Measurements from ENCODE around the gene MCF2L. TPM values are rescaled to one million over a fixed set of nuclear protein-coding genes. Genes with fewer than 3 reads are reported as not detected.

MCF2L gene
- total and polyA plus RNA-seq, 9 of the 15 experiments (the other 6 are each of a cell fraction or from before 2014, with no cell fraction given), result 0.05 to 0.25 (median 0.18) TPM; not detected in 5

DNA sequence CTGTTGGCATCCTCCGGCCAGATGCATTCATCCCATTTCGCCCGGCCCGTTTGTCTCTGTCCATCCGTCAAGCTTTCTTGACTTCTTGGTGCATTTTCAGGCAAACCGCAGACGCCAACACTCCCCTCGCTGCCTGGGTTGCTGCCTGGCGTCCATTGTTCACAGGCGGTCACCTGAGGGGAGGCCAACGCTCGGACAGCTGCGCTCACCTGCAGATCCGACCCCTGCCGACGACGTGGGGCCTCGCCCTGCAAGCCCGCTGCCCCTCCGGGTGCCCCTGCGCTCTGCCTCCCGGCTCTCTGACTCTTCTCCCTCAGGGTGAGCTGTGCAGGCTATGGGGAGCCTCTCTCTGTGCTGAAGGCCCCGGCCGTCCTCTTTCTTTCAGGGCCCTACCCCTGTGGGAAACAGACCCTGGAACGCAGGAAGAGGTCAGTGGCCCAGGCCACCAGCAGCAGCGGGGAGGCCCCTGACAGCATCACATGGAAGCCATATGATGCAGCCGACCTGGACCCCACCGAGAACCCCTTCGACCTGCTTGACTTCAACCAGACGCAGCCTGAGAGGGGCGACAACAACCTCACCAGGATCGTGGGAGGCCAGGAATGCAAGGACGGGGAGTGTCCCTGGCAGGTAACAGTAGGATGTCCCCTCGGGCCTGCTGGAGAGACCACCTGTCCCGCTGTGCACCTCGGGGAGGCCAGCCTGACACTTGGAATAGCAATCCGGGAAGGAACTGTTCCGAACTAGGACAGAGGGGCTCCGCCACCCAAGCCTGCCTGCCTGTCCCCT lies 174.6 kb downstream of the MCF2L start:
- no peak overlapping the region for H3K4me3 ChIP-seq
- H3K27ac ChIP-seq (ENCODE audit: extremely low read depth, low read depth, low read length), result no peak overlapping the region
- H3K4me1 ChIP-seq (replicated peaks in 1 of 2; ENCODE audit: control insufficient read depth in 2 of 2, insufficient read depth in 2 of 2, low read length in 2 of 2), result peaks cover 5 to 14% of the 10 kb centered on the region in 2 experiments; a peak in 3 of 5 replicates
- H2AFZ ChIP-seq (ENCODE audit: low read depth, low read length), result no peak overlapping the region
- DNase-seq (ENCODE audit: extremely low read depth in 1 of 4, low spot score in 3 of 4) (no peak), FAIRE-seq (no peak), ATAC-seq (no peak)
- H3K9me3 ChIP-seq (replicated peaks; ENCODE audit: control insufficient read depth, insufficient read depth, low read depth, low read length), result no peaks in the 10 kb centered on the region
- H3K27me3 ChIP-seq (ENCODE audit: control insufficient read depth in 2 of 2, insufficient read depth in 2 of 2, low read length in 2 of 2), result peaks cover 19 to 36% of the 10 kb centered on the region in 2 experiments; a peak in 4 of 5 replicates
- CTCF ChIA-PET (ENCODE audit: low intra/inter-chr PET ratio), result no interaction called here
- H3K9me1 ChIP-seq (ENCODE audit: control insufficient read depth, insufficient read depth, low read length), result no peaks in the 10 kb centered on the region
- in situ Hi-C loops (cut with MboI), result no loop called here
- no peaks in the 10 kb centered on the region for H3K36me3 ChIP-seq (ENCODE audit: control insufficient read depth, insufficient read depth, low read length)
- H4K20me1 ChIP-seq (replicated peaks; ENCODE audit: control insufficient read depth, insufficient read depth, low read length), result no peaks in the 10 kb centered on the region
- POLR2A ChIA-PET, result no interaction called here
- no TSS peak for BruUV-seq (replicated peaks)
- no peak overlapping the region for H3K4me2 ChIP-seq (ENCODE audit: insufficient read depth, low read length)
- intact Hi-C loops (cut with micrococcal nuclease), result no loop called here
- TF ChIP-seq HSF4 (CRISPR knock-in tag; IDR thresholded peaks at IDR 0.05; ENCODE audit: borderline replicate concordance) (no peak), MAFG (tag; conservative IDR thresholded peaks at IDR 0.05) (no peak), PHB2 (IDR thresholded peaks at IDR 0.05; ENCODE audit: low read depth) (no peak), MAFK (IDR thresholded peaks at IDR 0.05; ENCODE audit: low read length) (no peak), SMC3 (conservative IDR thresholded peaks at IDR 0.05; ENCODE audit: insufficient read depth, low read depth, low read length) (no peak), RB1 (IDR thresholded peaks at IDR 0.05; ENCODE audit: low read depth) (no peak), NFE2 (IDR thresholded peaks at IDR 0.05; ENCODE audit: low read depth) (no peak), PHF21A (IDR thresholded peaks at IDR 0.05; ENCODE audit: borderline replicate concordance, low read depth) (no peak), MEF2A (IDR thresholded peaks at IDR 0.05; ENCODE audit: control insufficient read depth, low read depth, low read length) (no peak), PYGO2 (tag; IDR thresholded peaks at IDR 0.05) (no peak), ELF4 (CRISPR knock-in tag; IDR thresholded peaks at IDR 0.05) (no peak), NR1H2 (CRISPR knock-in tag; IDR thresholded peaks at IDR 0.05) (no peak), PRPF4 (IDR thresholded peaks at IDR 0.05; ENCODE audit: insufficient read depth, low read depth, low read length, poor library complexity, severe bottlenecking) (no peak), HNRNPLL (IDR thresholded peaks at IDR 0.05; ENCODE audit: low read depth, low read length, poor library complexity, severe bottlenecking) (no peak), ZNF695 (CRISPR knock-in tag; IDR thresholded peaks at IDR 0.05) (no peak), SMARCA4 (IDR thresholded peaks at IDR 0.05) (no peak), SUPT5H (IDR thresholded peaks at IDR 0.05) (no peak), TEAD2 (tag; IDR thresholded peaks at IDR 0.05) (no peak), SRF (CRISPR knock-in tag; IDR thresholded peaks at IDR 0.05) (no peak)
- TF ChIP-seq, protein P1, sequence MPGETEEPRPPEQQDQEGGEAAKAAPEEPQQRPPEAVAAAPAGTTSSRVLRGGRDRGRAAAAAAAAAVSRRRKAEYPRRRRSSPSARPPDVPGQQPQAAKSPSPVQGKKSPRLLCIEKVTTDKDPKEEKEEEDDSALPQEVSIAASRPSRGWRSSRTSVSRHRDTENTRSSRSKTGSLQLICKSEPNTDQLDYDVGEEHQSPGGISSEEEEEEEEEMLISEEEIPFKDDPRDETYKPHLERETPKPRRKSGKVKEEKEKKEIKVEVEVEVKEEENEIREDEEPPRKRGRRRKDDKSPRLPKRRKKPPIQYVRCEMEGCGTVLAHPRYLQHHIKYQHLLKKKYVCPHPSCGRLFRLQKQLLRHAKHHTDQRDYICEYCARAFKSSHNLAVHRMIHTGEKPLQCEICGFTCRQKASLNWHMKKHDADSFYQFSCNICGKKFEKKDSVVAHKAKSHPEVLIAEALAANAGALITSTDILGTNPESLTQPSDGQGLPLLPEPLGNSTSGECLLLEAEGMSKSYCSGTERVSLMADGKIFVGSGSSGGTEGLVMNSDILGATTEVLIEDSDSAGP (CRISPR knock-in tag; IDR thresholded peaks at IDR 0.05), result no peak
- WGBS (ENCODE audit: insufficient coverage, low coverage, missing lambda C conversion rate), result 2% methylated on average over 23 of the region's 39 CpGs
- H3K9ac ChIP-seq (ENCODE audit: insufficient read depth in 1 of 2, low read depth in 2 of 2, low read length in 2 of 2), result no peak overlapping the region
- no peaks in the 10 kb centered on the region for H3K79me2 ChIP-seq (ENCODE audit: control insufficient read depth, insufficient read depth, low read length)

All from K562 (cell line).